Activated T-cell treated with anti-CD3 and anti-CD28 coated beads, Interleukin-2, amount 50 U/mL, for 4 hours (primary cell): ENCODE measurements around the gene LGR4. TPM values are rescaled to one million over a fixed set of nuclear protein-coding genes. Genes with fewer than 3 reads are reported as not detected.
"Not testable (repeated sequence)": the region's sequence is repeated elsewhere in the genome, so short reads cannot be mapped to it uniquely, and the experiment has no call there.

ENCODE experiments used
- ATAC-seq, 2 donors: fragments of 200-7000 bp; cut with Tn5 transposase; one replicate each; pipeline ENCODE4 v1.10.0; 2021
- DNase-seq: peaks from one replicate; pipeline ENCODE4 v3.0.0-alpha.2; 2020
- H3K27me3 Mint-ChIP-seq: one replicate; pipeline ENCODE4 v1.8.0; 2021; ENCODE audit warnings: low read depth, mixed read lengths
- H3K36me3 Mint-ChIP-seq: one replicate; pipeline ENCODE4 v1.8.0; 2022; ENCODE audit warnings: mixed read lengths; ENCODE audit not compliant: insufficient read depth
- H3K4me1 Mint-ChIP-seq: one replicate; pipeline ENCODE4 v1.8.0; 2021; ENCODE audit warnings: low read depth, mixed read lengths
- H3K4me3 Mint-ChIP-seq: one replicate; pipeline ENCODE4 v1.8.0; 2021; ENCODE audit warnings: mild to moderate bottlenecking, moderate library complexity, mixed read lengths
- H3K9me3 Mint-ChIP-seq: one replicate; pipeline ENCODE4 v1.8.0; 2021; ENCODE audit warnings: mixed read lengths
- total RNA-seq, 3 donors: library from RNA; stranded (reverse); gene quantifications; one replicate each; pipeline ENCODE4 v1.2.1, GENCODE V29; 2021

Gene LGR4
- total RNA-seq, 3 donors from 2014 or later = 0.21 to 0.61 (median 0.57) TPM

DNA sequence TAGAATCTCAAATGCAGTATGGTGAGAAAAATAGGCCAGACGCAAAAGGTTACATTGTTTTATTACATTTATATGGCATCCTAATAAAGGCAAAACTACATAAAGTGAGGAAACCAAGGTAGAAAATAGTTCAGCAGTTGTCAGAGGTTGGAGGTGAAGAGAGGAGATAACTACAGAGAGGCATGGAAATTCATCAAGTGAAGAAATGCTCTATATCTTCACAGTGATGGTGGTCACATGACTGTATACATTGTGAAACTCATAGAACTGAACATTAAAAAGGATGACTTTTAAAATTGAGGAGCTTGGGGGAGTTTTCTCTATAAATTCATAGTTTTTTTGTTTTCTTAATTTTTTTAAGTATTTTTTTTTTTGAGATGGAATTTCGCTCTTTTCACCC lies 14.4 kb downstream of the LGR4 start:
- ATAC-seq (no peak), DNase-seq (no peak)
- H3K36me3 Mint-ChIP-seq = no peaks in the 10 kb centered on the region
- H3K27me3 Mint-ChIP-seq = peaks cover 2% of the 10 kb centered on the region
- H3K9me3 Mint-ChIP-seq = no peaks in the 10 kb centered on the region
- no peaks in the 10 kb centered on the region for H3K4me1 Mint-ChIP-seq
- H3K4me3 Mint-ChIP-seq = no peak overlapping the region

DNA sequence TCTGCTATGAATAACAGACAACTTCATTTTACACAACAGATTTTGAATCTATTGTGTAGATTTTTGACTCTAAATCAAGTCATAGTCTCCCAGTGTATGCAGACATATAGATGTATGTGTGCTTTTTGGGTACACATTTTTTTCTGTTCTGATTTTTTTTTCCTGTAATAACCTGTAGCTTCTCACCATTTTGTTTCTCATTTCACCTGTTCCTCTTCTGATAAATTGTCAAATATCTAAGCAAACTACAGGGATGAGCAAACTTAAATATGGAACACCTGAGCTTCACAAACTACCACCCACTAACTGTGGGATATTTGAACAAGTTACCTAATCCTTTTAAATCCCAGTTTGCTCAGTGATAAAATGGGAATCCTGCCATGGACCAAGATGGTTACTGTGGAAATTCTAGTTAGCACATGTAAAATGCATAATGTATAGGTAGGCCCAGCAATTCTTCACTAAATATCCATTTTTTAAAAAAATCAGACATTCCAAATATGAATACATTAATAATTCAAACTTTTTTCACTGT lies 15.7 kb downstream of the LGR4 start:
- Mint-ChIP-seq H3K27me3 (peaks cover 2% of the 10 kb centered on the region), H3K4me1 (no peaks in the 10 kb centered on the region), H3K9me3 (no peaks in the 10 kb centered on the region), H3K4me3 (no peak overlapping the region), H3K36me3 (no peaks in the 10 kb centered on the region)
- DNase-seq (no peak), ATAC-seq (no peak)

GRCh38 chr11:27456140-27456794 lies 16.3 kb downstream of the LGR4 start:
- ATAC-seq (no peak), DNase-seq (no peak)
- no peaks in the 10 kb centered on the region for H3K27me3 Mint-ChIP-seq
- H3K4me3 Mint-ChIP-seq = no peak overlapping the region
- H3K4me1 Mint-ChIP-seq = no peaks in the 10 kb centered on the region
- no peaks in the 10 kb centered on the region for H3K36me3 Mint-ChIP-seq
- no peaks in the 10 kb centered on the region for H3K9me3 Mint-ChIP-seq

GRCh38 chr11:27455667-27456066 lies 16.9 kb downstream of the LGR4 start:
- Mint-ChIP-seq H3K27me3 (no peaks in the 10 kb centered on the region), H3K36me3 (no peaks in the 10 kb centered on the region), H3K9me3 (no peaks in the 10 kb centered on the region), H3K4me3 (no peak overlapping the region), H3K4me1 (no peaks in the 10 kb centered on the region)
- DNase-seq = no peak
- ATAC-seq = no peak

- ATAC-seq (no peak), DNase-seq (no peak)
- Mint-ChIP-seq H3K4me1 (no peaks in the 10 kb centered on the region), H3K36me3 (no peaks in the 10 kb centered on the region), H3K4me3 (no peak overlapping the region), H3K27me3 (no peaks in the 10 kb centered on the region), H3K9me3 (no peaks in the 10 kb centered on the region)
Observed at GRCh38 chr11:27453701-27454100, 18.9 kb downstream of the LGR4 start.

- H3K27me3 Mint-ChIP-seq = no peaks in the 10 kb centered on the region
- H3K4me3 Mint-ChIP-seq = no peak overlapping the region
- no peak for DNase-seq
- no peaks in the 10 kb centered on the region for H3K36me3 Mint-ChIP-seq
- no peak for ATAC-seq
- no peaks in the 10 kb centered on the region for H3K4me1 Mint-ChIP-seq
- no peaks in the 10 kb centered on the region for H3K9me3 Mint-ChIP-seq
Observed at GRCh38 chr11:27452147-27452546, 20.4 kb downstream of the LGR4 start.

GRCh38 chr11:27451244-27451965 lies 21.2 kb downstream of the LGR4 start:
- Mint-ChIP-seq H3K4me3 (no peak overlapping the region), H3K27me3 (no peaks in the 10 kb centered on the region), H3K9me3 (no peaks in the 10 kb centered on the region)

GRCh38 chr11:27448184-27448540 lies 24.4 kb downstream of the LGR4 start:
- not testable (repeated sequence) for H3K4me3 Mint-ChIP-seq, H3K9me3 Mint-ChIP-seq, H3K4me1 Mint-ChIP-seq, ATAC-seq, H3K36me3 Mint-ChIP-seq, H3K27me3 Mint-ChIP-seq, DNase-seq

More at GRCh38 chr11:27451244-27451965, 21.2 kb downstream of the LGR4 start:
- Mint-ChIP-seq H3K36me3 (no peaks in the 10 kb centered on the region), H3K4me1 (no peaks in the 10 kb centered on the region)
- DNase-seq = no peak
- no peak for ATAC-seq

DNA sequence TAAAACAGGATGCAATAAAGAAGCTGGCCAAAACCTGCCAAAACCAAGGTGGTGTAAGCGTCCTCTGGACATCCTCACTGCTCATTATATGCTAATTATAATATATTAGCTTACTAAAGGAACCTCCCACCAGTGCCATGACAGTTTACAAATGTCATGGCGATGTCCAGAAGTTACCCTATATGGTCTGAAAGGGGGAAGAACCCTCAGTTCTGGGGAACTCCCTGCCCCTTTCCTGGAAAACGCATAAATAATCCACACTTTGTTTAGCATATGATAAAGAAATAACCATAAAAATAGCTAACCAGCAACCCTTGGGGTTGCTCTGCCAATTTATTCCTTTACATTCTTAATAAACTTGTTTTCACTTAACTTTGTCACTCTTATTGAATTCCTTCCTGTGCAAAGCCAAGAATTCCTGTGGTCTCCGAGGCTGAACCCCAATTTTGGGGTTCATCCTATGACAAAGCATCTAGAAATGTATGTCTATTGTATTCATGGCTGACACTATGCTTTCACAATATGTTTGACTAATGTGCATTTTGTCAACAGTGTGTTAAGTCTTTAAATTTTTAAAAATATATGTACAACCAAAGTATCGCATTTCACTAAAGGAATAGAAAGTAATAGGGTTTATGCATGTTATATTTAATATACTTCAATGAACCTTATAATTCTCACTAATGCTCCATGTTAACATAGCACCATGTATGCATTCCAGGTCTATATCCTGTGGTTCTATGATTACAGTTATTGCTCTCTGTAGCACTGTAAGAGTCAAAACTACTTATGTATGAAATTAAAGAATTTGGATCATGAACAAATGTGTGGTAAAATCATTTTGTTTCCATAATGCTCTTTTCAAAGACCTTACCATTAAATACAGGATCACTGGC lies 25.1 kb downstream of the LGR4 start:
- Mint-ChIP-seq H3K4me1 (no peaks in the 10 kb centered on the region), H3K27me3 (peaks cover 4% of the 10 kb centered on the region), H3K9me3 (no peaks in the 10 kb centered on the region), H3K4me3 (no peak overlapping the region), H3K36me3 (no peaks in the 10 kb centered on the region)
- DNase-seq = no peak
- no peak for ATAC-seq

DNA sequence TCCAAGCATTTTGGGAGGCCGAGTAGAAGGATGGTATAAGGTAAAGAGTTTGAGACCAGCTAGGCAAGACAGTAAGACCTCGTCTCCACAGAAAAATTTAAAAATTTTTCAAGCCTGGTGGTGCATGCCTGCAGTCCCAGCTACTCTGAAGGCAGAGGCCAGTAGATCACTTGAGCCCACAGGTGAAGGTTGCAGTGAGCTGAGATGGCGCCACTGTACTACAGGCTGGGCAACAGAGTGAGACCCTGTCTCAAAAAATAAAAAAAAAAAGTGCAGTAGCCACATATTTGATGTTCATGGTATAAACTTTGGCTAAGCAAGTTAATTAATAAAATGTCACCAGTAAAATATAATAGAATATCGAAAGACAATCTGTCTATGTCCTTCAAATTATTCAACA lies 27.0 kb downstream of the LGR4 start:
- no peak for DNase-seq

DNA sequence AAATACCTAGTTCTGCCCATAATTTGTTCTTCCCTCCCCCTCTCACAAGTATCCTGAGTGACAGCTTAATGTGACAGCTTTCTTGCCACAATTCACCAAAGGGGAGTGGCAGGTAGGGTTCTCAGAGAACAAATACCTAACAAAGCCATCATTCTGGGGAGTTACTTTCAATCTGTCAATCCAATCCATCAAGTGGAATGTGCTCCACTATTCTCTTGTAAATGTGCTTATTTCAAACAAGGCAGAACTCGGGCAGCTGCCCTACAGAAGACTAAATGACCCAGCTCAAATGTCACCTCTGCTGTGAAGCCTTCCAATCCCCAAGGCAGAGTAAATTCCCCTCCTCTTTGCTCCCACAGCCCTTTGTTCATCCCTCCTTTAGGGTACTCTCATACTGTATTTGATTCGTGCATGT lies 27.8 kb downstream of the LGR4 start:
- ATAC-seq = no peak
- no peaks in the 10 kb centered on the region for H3K36me3 Mint-ChIP-seq
- H3K27me3 Mint-ChIP-seq = peaks cover 12% of the 10 kb centered on the region
- H3K4me1 Mint-ChIP-seq = no peaks in the 10 kb centered on the region
- H3K9me3 Mint-ChIP-seq = no peaks in the 10 kb centered on the region
- H3K4me3 Mint-ChIP-seq = no peak overlapping the region
- DNase-seq = no peak

More for the DNA sequence above, 27.0 kb downstream of the LGR4 start:
- H3K9me3 Mint-ChIP-seq = no peaks in the 10 kb centered on the region
- H3K27me3 Mint-ChIP-seq = peaks cover 12% of the 10 kb centered on the region
- H3K36me3 Mint-ChIP-seq = no peaks in the 10 kb centered on the region
- no peak for ATAC-seq
- H3K4me3 Mint-ChIP-seq = no peak overlapping the region
- H3K4me1 Mint-ChIP-seq = no peaks in the 10 kb centered on the region

- ATAC-seq (no peak), DNase-seq (no peak)
- H3K27me3 Mint-ChIP-seq = peaks cover 12% of the 10 kb centered on the region
- no peaks in the 10 kb centered on the region for H3K4me1 Mint-ChIP-seq
- H3K36me3 Mint-ChIP-seq = no peaks in the 10 kb centered on the region
- H3K9me3 Mint-ChIP-seq = no peaks in the 10 kb centered on the region
- H3K4me3 Mint-ChIP-seq = no peak overlapping the region
Observed at GRCh38 chr11:27443746-27444507, 28.7 kb downstream of the LGR4 start.

- ATAC-seq = no peak
- H3K4me1 Mint-ChIP-seq = no peaks in the 10 kb centered on the region
- H3K9me3 Mint-ChIP-seq = no peaks in the 10 kb centered on the region
- H3K4me3 Mint-ChIP-seq = no peak overlapping the region
- H3K27me3 Mint-ChIP-seq = peaks cover 12% of the 10 kb centered on the region
- no peak for DNase-seq
- no peaks in the 10 kb centered on the region for H3K36me3 Mint-ChIP-seq
Observed at GRCh38 chr11:27443227-27443626, 29.4 kb downstream of the LGR4 start.

GRCh38 chr11:27440090-27440489 lies 32.5 kb downstream of the LGR4 start:
- H3K4me1 Mint-ChIP-seq = no peaks in the 10 kb centered on the region
- no peak overlapping the region for H3K4me3 Mint-ChIP-seq
- ATAC-seq (no peak), DNase-seq (no peak)
- no peaks in the 10 kb centered on the region for H3K9me3 Mint-ChIP-seq
- no peaks in the 10 kb centered on the region for H3K36me3 Mint-ChIP-seq
- H3K27me3 Mint-ChIP-seq = peaks cover 9% of the 10 kb centered on the region
